GM12878 (cell line): ENCODE data around the gene DSTYK. TPM values are rescaled to one million over a fixed set of nuclear protein-coding genes. Genes with fewer than 3 reads are reported as not detected.

Experiments
- ATAC-seq: fragments of 200-7000 bp; cut with Tn5 transposase; 3 replicates; pipeline ENCODE4 v1.9.1; 2020; ENCODE audit warnings: mild to moderate bottlenecking, moderate library complexity
- BruUV-seq: library from RNA; stranded (reverse); fragments of 400-500 nt; replicated peaks from 2 replicates; lab custom pipeline; 2021; lab: Mats Ljungman, UMichigan
- CTCF ChIA-PET: fragments of 300-600 bp; sonication (Branson Sonifier 250); formaldehyde crosslinking; extraction: SDS; loops from one replicate; lab custom pipeline; 2021; ENCODE audit warnings: inconsistent platforms; lab: Yijun Ruan, JAX
- POLR2A ChIA-PET: fragments of 350-600 bp; formaldehyde crosslinking; extraction: SDS; loops from one replicate; lab custom pipeline; 2021; ENCODE audit warnings: inconsistent platforms; lab: Charles Lee
- RAD21 ChIA-PET: fragments of 300-600 bp; sonication (Branson Sonifier 250); formaldehyde crosslinking; loops from one replicate; lab custom pipeline; 2023; ENCODE audit warnings: antibody characterized with exemption; ENCODE audit not compliant: unreplicated experiment; lab: Charles Lee
- SMC1A ChIA-PET: fragments of 300-600 bp; sonication (Branson Sonifier 250); formaldehyde crosslinking; loops from one replicate; lab custom pipeline; 2023; ENCODE audit not compliant: unreplicated experiment, uncharacterized antibody; lab: Charles Lee
- DNase-seq: peaks from one replicate; pipeline ENCODE4 v3.0.0-alpha.2; 2011; ENCODE audit warnings: low read depth, low spot score
- FAIRE-seq: peaks from 3 replicates; lab custom pipeline; 2011; peaks lifted over from hg19 to GRCh38; lab: Jason Lieb, UNC
- H2AFZ ChIP-seq: 2 replicates; pipeline ENCODE4 v1.6.0; 2011; ENCODE audit warnings: low read depth, low read length, control low read depth; ENCODE audit not compliant: control insufficient read depth
- H3K27ac ChIP-seq: 2 replicates; pipeline ENCODE4 v1.5.1; 2011; ENCODE audit warnings: control low read depth; ENCODE audit not compliant: control insufficient read depth, insufficient read depth
- H3K27me3 ChIP-seq, 2 experiments: replicated peaks in 1 of 2; 2 replicates each; pipeline versions ENCODE4 v1.6.0 to v1.6.1; 2011; ENCODE audit warnings: low read length in 1 of 2; ENCODE audit not compliant: control insufficient read depth in 2 of 2, insufficient read depth in 2 of 2
- H3K36me3 ChIP-seq, 2 experiments: 2 replicates each; pipeline ENCODE4 v1.5.1; 2011; ENCODE audit warnings: low read length in 1 of 2; ENCODE audit not compliant: control insufficient read depth in 2 of 2, insufficient read depth in 2 of 2
- H3K4me1 ChIP-seq: 2 replicates; pipeline ENCODE4 v1.6.1; 2011; ENCODE audit warnings: mild to moderate bottlenecking, low read length, moderate library complexity, mixed read lengths; ENCODE audit not compliant: control insufficient read depth, insufficient read depth
- H3K4me2 ChIP-seq: 2 replicates; pipeline ENCODE4 v1.6.0; 2011; ENCODE audit warnings: control low read depth; ENCODE audit not compliant: control insufficient read depth, insufficient read depth
- H3K4me3 ChIP-seq: fragments of 200-600 bp; sonication (generic); 2 replicates; pipeline ENCODE4 v1.5.1; 2016
- H3K79me2 ChIP-seq: 2 replicates; pipeline ENCODE4 v1.6.0; 2011; ENCODE audit warnings: low read length; ENCODE audit not compliant: control insufficient read depth, insufficient read depth
- H3K9ac ChIP-seq: 2 replicates; pipeline ENCODE4 v1.8.0; 2011; ENCODE audit warnings: low read length, control low read depth, mixed read lengths; ENCODE audit not compliant: control insufficient read depth, insufficient read depth
- H3K9me3 ChIP-seq: replicated peaks from 3 replicates; pipeline ENCODE4 v1.5.1; 2011; ENCODE audit warnings: mild to moderate bottlenecking, low read length; ENCODE audit not compliant: control insufficient read depth, insufficient read depth
- H4K20me1 ChIP-seq: 2 replicates; pipeline ENCODE4 v1.6.0; 2011; ENCODE audit not compliant: control insufficient read depth, insufficient read depth
- BRCA1 ChIP-seq: IDR thresholded peaks from 2 replicates; pipeline ENCODE4 v1.6.1; 2011; ENCODE audit warnings: low read depth, low read length, improper control_type of control experiment
- CBX5 ChIP-seq: sonication (generic); IDR thresholded peaks from 2 replicates; pipeline ENCODE4 v1.6.1; 2016; ENCODE audit warnings: low read depth, moderate library complexity, mild to moderate bottlenecking, inconsistent platforms
- EZH2 ChIP-seq: IDR thresholded peaks from 2 replicates; pipeline ENCODE4 v1.6.1; 2012; ENCODE audit warnings: low read depth, mild to moderate bottlenecking, control low read depth, inconsistent platforms, low read length, borderline replicate concordance; ENCODE audit not compliant: control insufficient read depth
- JUND ChIP-seq: IDR thresholded peaks from 2 replicates; pipeline ENCODE4 v1.6.1; 2012; ENCODE audit warnings: low read depth, mild to moderate bottlenecking, low read length, improper control_type of control experiment, moderate library complexity
- MEF2B ChIP-seq: fragments of 450-650 bp; IDR thresholded peaks from 2 replicates; pipeline ENCODE4 v1.6.1; 2018; ENCODE audit warnings: mild to moderate bottlenecking, moderate library complexity; ENCODE audit not compliant: partially characterized antibody, poor library complexity, severe bottlenecking
- MXI1 ChIP-seq: fragments of 150-350 bp; IDR thresholded peaks from 2 replicates; pipeline ENCODE4 v1.6.1; 2011; ENCODE audit warnings: low read depth, mild to moderate bottlenecking, inconsistent platforms, low read length, improper control_type of control experiment
- NR2F1 ChIP-seq: fragments of 450-650 bp; conservative IDR thresholded peaks from 2 replicates; pipeline ENCODE4 v1.6.1; 2017; ENCODE audit warnings: mild to moderate bottlenecking
- NRF1 ChIP-seq: conservative IDR thresholded peaks from 2 replicates; pipeline ENCODE4 v1.6.1; 2011; ENCODE audit warnings: mild to moderate bottlenecking, low read depth, low read length, improper control_type of control experiment
- RB1 ChIP-seq: fragments of 450-650 bp; formaldehyde crosslinking; IDR thresholded peaks from 2 replicates; pipeline ENCODE4 v1.6.1; 2017; ENCODE audit warnings: mild to moderate bottlenecking, borderline replicate concordance
- REST ChIP-seq: IDR thresholded peaks from 2 replicates; pipeline ENCODE4 v1.6.1; 2012; ENCODE audit warnings: mild to moderate bottlenecking, low read depth, low read length
- SIX5 ChIP-seq: IDR thresholded peaks from 2 replicates; pipeline ENCODE4 v1.6.1; 2011; ENCODE audit warnings: mild to moderate bottlenecking, low read depth, low read length, moderate library complexity; ENCODE audit not compliant: severe bottlenecking
- SMAD1 ChIP-seq: fragments of 450-650 bp; IDR thresholded peaks from 2 replicates; pipeline ENCODE4 v1.6.1; 2018; ENCODE audit warnings: mild to moderate bottlenecking, low read depth; ENCODE audit not compliant: partially characterized antibody
- STAT3 ChIP-seq: IDR thresholded peaks from 2 replicates; pipeline ENCODE4 v1.6.1; 2011; ENCODE audit warnings: low read depth, low read length, improper control_type of control experiment
- WRNIP1 ChIP-seq: IDR thresholded peaks from 2 replicates; pipeline ENCODE4 v1.6.1; 2011; ENCODE audit warnings: low read depth, low read length, improper control_type of control experiment, borderline replicate concordance
- ZBED1 ChIP-seq: IDR thresholded peaks from 2 replicates; pipeline ENCODE4 v1.6.1; 2016; ENCODE audit warnings: borderline replicate concordance
- ZBTB33 ChIP-seq: fragments of 450-650 bp; IDR thresholded peaks from 2 replicates; pipeline ENCODE4 v1.6.1; 2017; ENCODE audit warnings: mild to moderate bottlenecking
- ZNF217 ChIP-seq: fragments of 450-650 bp; IDR thresholded peaks from 2 replicates; pipeline ENCODE4 v1.6.1; 2017; ENCODE audit warnings: antibody characterized with exemption, mild to moderate bottlenecking
- WGBS: methylation state at CpG from one replicate; pipeline ENCODE4 v1.1.6; 2016; ENCODE audit warnings: low lambda C conversion rate; ENCODE audit not compliant: insufficient replicate concordance, insufficient coverage; ENCODE audit errors: missing lambda C conversion rate; 5-methylcytosine and 5-hydroxymethylcytosine counted together
- in situ Hi-C: fragments of 300-500 bp; cut with MboI; formaldehyde crosslinking; loops from 9 replicates; pipeline ENCODE4 v1.14.3; 2018; ENCODE audit warnings: mixed read lengths
- intact Hi-C: fragments of 100-400 bp; cut with micrococcal nuclease; formaldehyde crosslinking; loops from one replicate; pipeline ENCODE4 v1.14.2; 2022; ENCODE audit not compliant: unreplicated experiment
- polyA plus RNA-seq, 11 experiments: library from polyadenylated mRNA; depleted of rRNA in 4 of 11; unstranded in 6 of 11; stranded (reverse) in 5 of 11; fragments of >200 nt; fragmentation: Nextera tagmentation in 4 of 11; fragmentation: Illumina TruSeq in 1 of 11; extraction: Ambion mirVana in 4 of 11; extraction: Trizol in 1 of 11; gene quantifications; 1 replicate in 1 of 11; 2 replicates in 10 of 11; pipeline versions ENCODE4 v1.2.1 to v1.2.3, GENCODE V29; 2011 to 2016; ENCODE audit warnings: inconsistent platforms in 2 of 11, missing spikeins in 2 of 11, low read depth in 1 of 11
- total RNA-seq, 4 experiments: library from RNA; depleted of rRNA in 3 of 4; stranded (reverse); fragments of >200 nt in 3 of 4; fragmentation: Illumina TruSeq in 1 of 4; extraction: Trizol in 1 of 4; gene quantifications; 2 replicates each; pipeline versions ENCODE4 v1.2.1 to v1.2.3, GENCODE V29; 2013 to 2021
- TF ChIP-seq, protein P1 (sequence below): IDR thresholded peaks from 2 replicates; pipeline ENCODE4 v1.6.1; 2011; ENCODE audit warnings: low read depth, low read length, improper control_type of control experiment, borderline replicate concordance

Gene DSTYK
- total and polyA plus RNA-seq, 10 of the 15 experiments (the other 5 are each of a cell fraction or from before 2014, with no cell fraction given): 2.7 to 5.5 (median 3.6) TPM

DNA sequence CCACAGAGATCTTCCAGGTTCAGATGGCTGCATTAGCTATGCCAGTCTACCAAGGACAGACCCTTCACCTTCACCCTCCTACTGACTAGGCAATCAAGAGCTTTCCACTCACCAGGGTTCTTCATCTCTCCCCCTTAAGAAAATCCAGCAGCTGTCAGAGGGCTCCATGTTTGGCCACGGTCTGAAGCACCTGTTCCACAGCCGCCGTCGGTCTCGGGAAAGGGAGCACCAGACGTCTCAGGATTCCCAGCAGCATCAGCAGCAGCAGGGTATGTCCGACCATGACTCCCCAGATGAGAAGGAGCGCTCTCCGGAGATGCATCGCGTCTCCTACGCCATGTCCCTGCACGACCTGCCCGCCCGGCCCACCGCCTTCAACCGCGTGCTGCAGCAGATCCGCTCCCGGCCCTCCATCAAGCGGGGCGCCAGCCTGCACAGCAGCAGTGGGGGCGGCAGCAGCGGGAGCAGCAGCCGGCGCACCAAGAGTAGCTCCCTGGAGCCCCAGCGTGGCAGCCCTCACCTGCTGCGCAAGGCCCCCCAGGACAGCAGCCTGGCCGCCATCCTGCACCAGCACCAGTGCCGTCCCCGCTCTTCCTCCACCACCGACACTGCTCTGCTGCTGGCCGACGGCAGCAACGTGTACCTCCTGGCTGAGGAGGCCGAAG lies 30.0 kb upstream of the DSTYK start:
- in situ Hi-C loops: no loop called here
- Histone ChIP-seq H3K9me3 (no peaks in the 10 kb centered on the region), H3K4me2 (no peak overlapping the region), H3K4me1 (peaks cover 11% of the 10 kb centered on the region), H3K79me2 (no peaks in the 10 kb centered on the region), H3K4me3 (no peak overlapping the region), H3K27me3 (no peaks in the 10 kb centered on the region; a peak in 3 of 4 replicates), H3K36me3 (no peaks in the 10 kb centered on the region), H2AFZ (no peak overlapping the region), H3K9ac (no peak overlapping the region), H4K20me1 (no peaks in the 10 kb centered on the region), H3K27ac (no peak overlapping the region)
- intact Hi-C loops: no loop called here
- ChIA-PET RAD21 (interaction anchor here (5.4 to 24.5 kb wide), 2 partner anchors 11 to 13 kb away, joined by 70 to 728 read pairs; partner anchors contain the start of gene TMCC2), POLR2A (interaction anchor here (0.6 kb wide), 1 partner anchor 430 kb away, joined by 3 read pairs; no protein-coding TSS in a partner anchor), CTCF (interaction anchor here (1.1 to 22.4 kb wide), 3 partner anchors 9 to 180 kb away, joined by 3 to 836 read pairs (median 836); partner anchors contain the start of gene TMCC2), SMC1A (interaction anchor here (11.6 to 11.7 kb wide), 2 partner anchors 12 to 13 kb away, joined by 110 to 154 read pairs; partner anchors contain the start of gene TMCC2)
- ATAC-seq: no peak
- no TSS peak for BruUV-seq
- 64% methylated on average over 36 of the region's 36 CpGs for WGBS
- no peak for DNase-seq
- no peak for FAIRE-seq
- TF ChIP-seq CBX5 (no peak), NRF1 (no peak), RB1 (no peak), MEF2B (no peak), BRCA1 (no peak), REST (no peak), JUND (no peak), NR2F1 (no peak), EZH2 (no peak), MXI1 (no peak), ZNF217 (no peak), SMAD1 (no peak), SIX5 (no peak), ZBTB33 (no peak), STAT3 (no peak), WRNIP1 (no peak), ZBED1 (no peak)
- TF ChIP-seq, protein P1, sequence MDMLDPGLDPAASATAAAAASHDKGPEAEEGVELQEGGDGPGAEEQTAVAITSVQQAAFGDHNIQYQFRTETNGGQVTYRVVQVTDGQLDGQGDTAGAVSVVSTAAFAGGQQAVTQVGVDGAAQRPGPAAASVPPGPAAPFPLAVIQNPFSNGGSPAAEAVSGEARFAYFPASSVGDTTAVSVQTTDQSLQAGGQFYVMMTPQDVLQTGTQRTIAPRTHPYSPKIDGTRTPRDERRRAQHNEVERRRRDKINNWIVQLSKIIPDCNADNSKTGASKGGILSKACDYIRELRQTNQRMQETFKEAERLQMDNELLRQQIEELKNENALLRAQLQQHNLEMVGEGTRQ: no peak
